H1 (cell line): ENCODE data around the gene COMT. TPM values are rescaled to one million over a fixed set of nuclear protein-coding genes. Genes with fewer than 3 reads are reported as not detected.

Source experiments
- CTCF ChIA-PET: fragments of 300-600 bp; sonication (Branson Sonifier 250); formaldehyde crosslinking; loops from one replicate; lab custom pipeline; 2021; ENCODE audit not compliant: partially characterized antibody; lab: Charles Lee
- POLR2A ChIA-PET: fragments of 300-600 bp; sonication (Branson Sonifier 250); formaldehyde crosslinking; loops from one replicate; lab custom pipeline; 2021; ENCODE audit warnings: inconsistent platforms; ENCODE audit not compliant: partially characterized antibody; lab: Charles Lee
- DNase-seq, 2 experiments: peaks; one replicate each; pipeline versions ENCODE4 v3.0.0 to v3.0.0-alpha.2; 2010 to 2022; ENCODE audit warnings: low spot score in 2 of 2, low read depth in 1 of 2, mixed read lengths in 1 of 2
- FAIRE-seq: peaks from 2 replicates; lab custom pipeline; 2011; peaks lifted over from hg19 to GRCh38; lab: Jason Lieb, UNC
- H2AFZ ChIP-seq: 2 replicates; pipeline ENCODE4 v1.8.1; 2012; ENCODE audit warnings: low read length, inconsistent platforms
- H2AK5ac ChIP-seq: 2 replicates; pipeline ENCODE4 v1.6.1; 2013; ENCODE audit warnings: low read depth, low read length
- H2BK120ac ChIP-seq: replicated peaks from 2 replicates; pipeline ENCODE3; 2013; ENCODE audit warnings: low read depth, low read length, inconsistent platforms
- H2BK12ac ChIP-seq: 2 replicates; pipeline ENCODE4 v1.6.1; 2013; ENCODE audit warnings: low read depth, low read length
- H2BK15ac ChIP-seq: 2 replicates; pipeline ENCODE4 v1.6.1; 2013; ENCODE audit warnings: low read length
- H2BK20ac ChIP-seq: 2 replicates; pipeline ENCODE4 v1.6.1; 2013; ENCODE audit warnings: low read length
- H2BK5ac ChIP-seq: 2 replicates; pipeline ENCODE4 v1.6.1; 2013; ENCODE audit warnings: low read depth, low read length
- H3K14ac ChIP-seq: 2 replicates; pipeline ENCODE4 v1.6.1; 2013; ENCODE audit warnings: inconsistent platforms; ENCODE audit not compliant: insufficient read length
- H3K18ac ChIP-seq: 2 replicates; pipeline ENCODE4 v1.6.1; 2013; ENCODE audit warnings: low read length; ENCODE audit errors: extremely low read depth
- H3K23ac ChIP-seq: 2 replicates; pipeline ENCODE4 v1.6.1; 2013; ENCODE audit warnings: inconsistent platforms; ENCODE audit not compliant: insufficient read length
- H3K23me2 ChIP-seq: 2 replicates; pipeline ENCODE4 v1.6.1; 2013; ENCODE audit warnings: low read depth, low read length
- H3K27ac ChIP-seq: 2 replicates; pipeline ENCODE4 v1.6.1; 2011; ENCODE audit warnings: low read depth, low read length, inconsistent platforms
- H3K27me3 ChIP-seq, 4 experiments: replicated peaks in 1 of 4; 1 replicate in 1 of 4; 2 replicates in 3 of 4; pipeline versions ENCODE4 v1.6.1 to v1.8.1; 2011 to 2013; ENCODE audit warnings: low read length in 3 of 4, mild to moderate bottlenecking in 3 of 4, inconsistent platforms in 2 of 4, mixed read lengths in 2 of 4, moderate library complexity in 1 of 4; ENCODE audit not compliant: control insufficient read depth in 3 of 4, insufficient read depth in 3 of 4; ENCODE audit errors: extremely low read depth in 1 of 4
- H3K36me3 ChIP-seq, 4 experiments: 2 replicates each; pipeline versions ENCODE4 v1.6.1 to v1.8.1; 2011 to 2013; ENCODE audit warnings: mild to moderate bottlenecking in 4 of 4, low read length in 3 of 4, moderate library complexity in 2 of 4, control low read depth in 1 of 4, inconsistent platforms in 1 of 4; ENCODE audit not compliant: insufficient read depth in 4 of 4, control insufficient read depth in 2 of 4
- H3K4ac ChIP-seq: replicated peaks from 2 replicates; pipeline ENCODE3; 2013; ENCODE audit warnings: low read length, low read depth, mixed read lengths, inconsistent platforms; ENCODE audit not compliant: insufficient read length
- H3K4me1 ChIP-seq, 4 experiments: replicated peaks in 1 of 4; 1 replicate in 1 of 4; 2 replicates in 3 of 4; pipeline versions ENCODE4 v1.6.1 to v1.8.1; 2011 to 2013; ENCODE audit warnings: low read length in 3 of 4, inconsistent platforms in 2 of 4, mixed read lengths in 1 of 4; ENCODE audit not compliant: insufficient read depth in 4 of 4, control insufficient read depth in 3 of 4
- H3K4me2 ChIP-seq, 2 experiments: 2 replicates each; pipeline versions ENCODE4 v1.6.1 to v1.8.1; 2011 to 2013; ENCODE audit warnings: low read depth in 2 of 2, low read length in 2 of 2, control low read depth in 1 of 2, inconsistent platforms in 1 of 2, mild to moderate bottlenecking in 1 of 2; ENCODE audit not compliant: insufficient read depth in 1 of 2
- H3K4me3 ChIP-seq, 4 experiments: fragments of 200-600, 300-600 bp in 1 of 4; sonication (generic), shearing (Covaris generic), sonication (Bioruptor Twin) in 1 of 4; 2 replicates each; pipeline versions ENCODE4 v1.5.1 to v1.8.1; 2011 to 2016; ENCODE audit warnings: low read length in 4 of 4, low read depth in 3 of 4, control low read depth in 2 of 4, inconsistent platforms in 2 of 4, mild to moderate bottlenecking in 2 of 4, mixed read lengths in 1 of 4, moderate library complexity in 1 of 4; ENCODE audit not compliant: insufficient read depth in 2 of 4; ENCODE audit errors: extremely low read depth in 1 of 4
- H3K56ac ChIP-seq: replicated peaks from 2 replicates; pipeline ENCODE3; 2013; ENCODE audit warnings: low read depth, mild to moderate bottlenecking, mixed read lengths, low read length, inconsistent platforms; ENCODE audit not compliant: insufficient read length
- H3K79me1 ChIP-seq: 2 replicates; pipeline ENCODE4 v1.6.1; 2013; ENCODE audit warnings: low read depth, low read length, control low read depth
- H3K79me2 ChIP-seq, 2 experiments: 2 replicates each; pipeline versions ENCODE4 v1.6.1 to v1.8.1; 2012 to 2013; ENCODE audit warnings: low read length in 2 of 2, mild to moderate bottlenecking in 2 of 2, inconsistent platforms in 1 of 2; ENCODE audit not compliant: insufficient read depth in 2 of 2, control insufficient read depth in 1 of 2
- H3K9ac ChIP-seq, 4 experiments: replicated peaks in 1 of 4; 1 replicate in 1 of 4; 2 replicates in 3 of 4; pipeline versions ENCODE4 v1.6.1 to v1.8.1; 2011 to 2013; ENCODE audit warnings: low read depth in 3 of 4, low read length in 3 of 4, control low read depth in 2 of 4, mild to moderate bottlenecking in 2 of 4, moderate library complexity in 2 of 4, inconsistent platforms in 1 of 4; ENCODE audit errors: extremely low read depth in 1 of 4
- H3K9me3 ChIP-seq, 2 experiments: 2 replicates each; pipeline versions ENCODE4 v1.6.1 to v1.8.1; 2012 to 2013; ENCODE audit warnings: mild to moderate bottlenecking in 2 of 2, moderate library complexity in 2 of 2, control low read depth in 1 of 2, inconsistent platforms in 1 of 2, low read depth in 1 of 2, low read length in 1 of 2, mixed read lengths in 1 of 2; ENCODE audit not compliant: insufficient read depth in 2 of 2
- H4K20me1 ChIP-seq, 2 experiments: replicated peaks in 1 of 2; 2 replicates each; pipeline versions ENCODE3 to v1.8.1; 2011 to 2013; ENCODE audit warnings: inconsistent platforms in 2 of 2, low read length in 2 of 2, mild to moderate bottlenecking in 1 of 2; ENCODE audit not compliant: insufficient read depth in 2 of 2, control insufficient read depth in 1 of 2
- H4K5ac ChIP-seq: 2 replicates; pipeline ENCODE4 v1.6.1; 2013; ENCODE audit warnings: low read length, low read depth, mixed read lengths, inconsistent platforms; ENCODE audit not compliant: insufficient read length
- H4K8ac ChIP-seq: 2 replicates; pipeline ENCODE4 v1.8.0; 2013; ENCODE audit warnings: mild to moderate bottlenecking, moderate library complexity, low read length, inconsistent platforms; ENCODE audit not compliant: insufficient read depth; ENCODE audit errors: extremely low read depth
- H4K91ac ChIP-seq: replicated peaks from 2 replicates; pipeline ENCODE3; 2013; ENCODE audit warnings: low read length, mixed read lengths, inconsistent platforms; ENCODE audit not compliant: insufficient read length
- CEBPB ChIP-seq: IDR thresholded peaks from 2 replicates; pipeline ENCODE4 v1.6.1; 2012; ENCODE audit warnings: low read depth, low read length
- CHD2 ChIP-seq: IDR thresholded peaks from 2 replicates; pipeline ENCODE4 v1.6.1; 2012; ENCODE audit warnings: low read length, improper control_type of control experiment
- FOSL1 ChIP-seq: IDR thresholded peaks from 2 replicates; pipeline ENCODE4 v1.6.1; 2011; ENCODE audit warnings: mild to moderate bottlenecking, low read depth, low read length, moderate library complexity; ENCODE audit not compliant: insufficient read depth
- JUN ChIP-seq: IDR thresholded peaks from 2 replicates; pipeline ENCODE4 v1.6.1; 2011; ENCODE audit warnings: low read depth, mild to moderate bottlenecking, improper control_type of control experiment, low read length
- KDM4A ChIP-seq: IDR thresholded peaks from one replicate; pipeline ENCODE4 v1.7.1; 2012; ENCODE audit warnings: low read depth, mild to moderate bottlenecking, moderate library complexity, low read length, inconsistent platforms; ENCODE audit not compliant: severe bottlenecking
- MAFK ChIP-seq: IDR thresholded peaks from 2 replicates; pipeline ENCODE4 v1.6.1; 2012; ENCODE audit warnings: low read depth, mild to moderate bottlenecking, improper control_type of control experiment, low read length
- RXRA ChIP-seq: IDR thresholded peaks from 2 replicates; pipeline ENCODE4 v1.6.1; 2011; ENCODE audit warnings: low read depth, mild to moderate bottlenecking, low read length, moderate library complexity; ENCODE audit not compliant: insufficient read depth
- SAP30 ChIP-seq: fragments of 300-600 bp; sonication (generic); IDR thresholded peaks from 2 replicates; pipeline ENCODE4 v1.7.1; 2012; ENCODE audit warnings: low read length, moderate library complexity, mild to moderate bottlenecking, inconsistent platforms; ENCODE audit not compliant: insufficient read depth, insufficient replicate concordance
- SIX5 ChIP-seq: IDR thresholded peaks from 2 replicates; pipeline ENCODE4 v1.6.1; 2011; ENCODE audit warnings: mild to moderate bottlenecking, low read depth, low read length
- WGBS, 2 experiments: shearing (Covaris generic) in 1 of 2; methylation state at CpG; one replicate each; pipeline versions ENCODE4 v1.1.6 to v1.1.7; 2013 to 2015; ENCODE audit warnings: low lambda C conversion rate in 2 of 2, mixed read lengths in 2 of 2, inconsistent platforms in 1 of 2, low coverage in 1 of 2, missing lambda C conversion rate in 1 of 2; ENCODE audit not compliant: insufficient replicate concordance in 2 of 2, insufficient coverage in 1 of 2, insufficient read length in 1 of 2; ENCODE audit errors: extremely low coverage in 1 of 2, missing lambda C conversion rate in 1 of 2; 5-methylcytosine and 5-hydroxymethylcytosine counted together
- polyA plus RNA-seq, 7 experiments: library from polyadenylated mRNA; depleted of rRNA in 3 of 7; stranded (reverse) in 5 of 7; unstranded in 2 of 7; fragments of >200 nt in 5 of 7; fragments of 200-250 nt in 2 of 7; gene quantifications; 1 replicate in 5 of 7; 2 replicates in 1 of 7; 4 replicates in 1 of 7; pipeline versions ENCODE4 v1.2.1 to v1.2.3, GENCODE V29; 2011 to 2013; ENCODE audit warnings: missing spikeins in 2 of 7, mixed read lengths in 2 of 7
- total RNA-seq: library from RNA; stranded (reverse); fragmentation: NEBNext Ultra II Directional; extraction: Animal tissue kit (Norgen Biotek cat#: 25700); gene quantifications from 2 replicates; pipeline ENCODE4 v1.2.1, GENCODE V29; 2021
- TF ChIP-seq, protein P1 (sequence below): IDR thresholded peaks from 2 replicates; pipeline ENCODE4 v1.6.1; 2011; ENCODE audit warnings: low read length, improper control_type of control experiment

Gene COMT
- total and polyA plus RNA-seq, 2 of the 8 experiments (the other 6 are each of a cell fraction or from before 2014, with no cell fraction given) = 15.2 to 33.7 TPM

DNA sequence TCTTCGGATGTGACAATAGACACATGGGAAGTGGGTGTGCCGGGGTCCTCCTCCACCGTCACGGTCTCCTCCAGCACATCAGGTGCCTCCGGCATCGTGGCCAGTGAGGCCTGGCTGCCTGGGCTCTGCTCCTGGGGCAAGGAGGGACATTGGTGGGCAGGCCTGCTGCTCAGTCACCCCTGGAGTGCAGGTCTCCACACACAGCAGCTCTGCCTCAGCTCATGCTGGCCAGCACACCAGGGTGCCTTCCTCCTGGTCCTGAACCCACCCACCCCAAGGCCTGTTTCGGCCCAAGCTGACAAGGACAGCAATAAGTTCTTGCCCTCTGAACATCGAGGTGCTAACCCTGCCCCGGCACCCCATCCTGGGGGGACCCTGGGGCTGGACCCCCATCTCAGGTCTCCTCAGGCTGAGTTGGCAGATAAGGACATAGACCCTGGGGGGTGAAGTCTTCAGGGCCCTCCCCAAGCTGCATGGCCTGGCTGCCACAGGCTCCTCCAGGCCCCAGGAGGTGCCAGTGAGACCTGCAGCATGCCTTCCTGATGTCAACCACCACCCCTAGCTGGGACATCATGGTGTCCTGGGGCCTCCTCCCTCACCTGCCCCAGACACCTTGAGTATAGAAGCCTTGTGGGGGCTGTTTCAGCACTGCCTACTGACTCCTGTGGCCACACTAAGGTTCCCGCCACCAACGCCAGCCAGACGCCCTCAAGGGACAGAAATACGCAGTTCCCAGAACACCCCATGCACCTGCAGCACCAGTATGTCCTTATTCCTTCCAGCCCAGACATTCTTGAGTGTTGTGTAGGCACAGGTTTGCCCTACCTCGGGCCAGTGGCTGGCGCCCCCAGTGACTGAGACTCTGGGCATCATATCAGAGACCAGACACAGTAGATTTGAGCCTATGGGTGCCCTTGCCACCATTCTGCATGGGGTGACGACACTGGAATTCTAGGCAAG lies 40.7 kb downstream of the COMT start:
- WGBS, 2 experiments = 92% methylated on average over 16 of the region's 16 CpGs; no CpG with 5 or more reads in 1 of the 2 experiments
- no peak overlapping the region for H4K91ac ChIP-seq
- peaks cover 0 to 8% of the 10 kb centered on the region in 2 experiments; a peak in 1 of 4 replicates for H3K79me2 ChIP-seq
- H3K27me3 ChIP-seq = no peaks in the 10 kb centered on the region
- no peak overlapping the region for H3K56ac ChIP-seq
- H3K4ac ChIP-seq = no peak overlapping the region
- H3K9me3 ChIP-seq = no peaks in the 10 kb centered on the region
- FAIRE-seq (no peak), DNase-seq (no peak)
- ChIA-PET POLR2A (interaction anchor here (1.0 kb wide), 1 partner anchor 10 kb away, joined by 3 read pairs; no protein-coding TSS in a partner anchor), CTCF (interaction anchor here (0.8 to 2.1 kb wide), 4 partner anchors 9 to 34 kb away, joined by 3 to 10 read pairs (median 4); no protein-coding TSS in a partner anchor)
- peaks cover 0 to 8% (median 7%) of the 10 kb centered on the region in 4 experiments; a peak in 5 of 7 replicates for H3K4me1 ChIP-seq
- H3K79me1 ChIP-seq = peaks cover 24% of the 10 kb centered on the region
- H2BK15ac ChIP-seq = no peak overlapping the region
- H2BK120ac ChIP-seq = no peak overlapping the region
- no peak overlapping the region for H2AFZ ChIP-seq
- no peak overlapping the region for H2AK5ac ChIP-seq
- H3K27ac ChIP-seq = no peak overlapping the region
- H2BK20ac ChIP-seq = no peak overlapping the region
- no peak overlapping the region for H2BK12ac ChIP-seq
- H3K4me2 ChIP-seq = no peak overlapping the region
- H3K14ac ChIP-seq = no peak overlapping the region
- H3K23me2 ChIP-seq = peaks cover 2% of the 10 kb centered on the region; the same call in 1 of the 2 replicates
- peaks cover 10 to 29% of the 10 kb centered on the region in 2 experiments for H4K20me1 ChIP-seq
- H3K4me3 ChIP-seq = no peak overlapping the region
- H3K18ac ChIP-seq = no peak overlapping the region
- peak overlapping the region; percentile 17; the same call in 1 of the 2 replicates for H4K8ac ChIP-seq
- no peak overlapping the region for H3K9ac ChIP-seq
- H2BK5ac ChIP-seq = no peak overlapping the region
- peaks cover 2 to 33% (median 8%) of the 10 kb centered on the region in 4 experiments; a peak in 7 of 8 replicates for H3K36me3 ChIP-seq
- no peak overlapping the region for H3K23ac ChIP-seq
- no peak overlapping the region for H4K5ac ChIP-seq
- no peak for TF ChIP-seq CEBPB
- no peak for TF ChIP-seq JUN
- TF ChIP-seq, protein P1, sequence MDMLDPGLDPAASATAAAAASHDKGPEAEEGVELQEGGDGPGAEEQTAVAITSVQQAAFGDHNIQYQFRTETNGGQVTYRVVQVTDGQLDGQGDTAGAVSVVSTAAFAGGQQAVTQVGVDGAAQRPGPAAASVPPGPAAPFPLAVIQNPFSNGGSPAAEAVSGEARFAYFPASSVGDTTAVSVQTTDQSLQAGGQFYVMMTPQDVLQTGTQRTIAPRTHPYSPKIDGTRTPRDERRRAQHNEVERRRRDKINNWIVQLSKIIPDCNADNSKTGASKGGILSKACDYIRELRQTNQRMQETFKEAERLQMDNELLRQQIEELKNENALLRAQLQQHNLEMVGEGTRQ = no peak
- no peak for TF ChIP-seq KDM4A
- no peak for TF ChIP-seq SAP30
- no peak for TF ChIP-seq FOSL1
- TF ChIP-seq MAFK = no peak
- TF ChIP-seq CHD2 = no peak
- no peak for TF ChIP-seq RXRA
- no peak for TF ChIP-seq SIX5
